Measurements from ENCODE around the gene DHRS11. TPM values are rescaled to one million over a fixed set of nuclear protein-coding genes. Genes with fewer than 3 reads are reported as not detected.

DHRS11 gene
- polyA plus RNA-seq, 1 of the 3 experiments (the other 2 are of a cell fraction): 31.6 TPM

DNA sequence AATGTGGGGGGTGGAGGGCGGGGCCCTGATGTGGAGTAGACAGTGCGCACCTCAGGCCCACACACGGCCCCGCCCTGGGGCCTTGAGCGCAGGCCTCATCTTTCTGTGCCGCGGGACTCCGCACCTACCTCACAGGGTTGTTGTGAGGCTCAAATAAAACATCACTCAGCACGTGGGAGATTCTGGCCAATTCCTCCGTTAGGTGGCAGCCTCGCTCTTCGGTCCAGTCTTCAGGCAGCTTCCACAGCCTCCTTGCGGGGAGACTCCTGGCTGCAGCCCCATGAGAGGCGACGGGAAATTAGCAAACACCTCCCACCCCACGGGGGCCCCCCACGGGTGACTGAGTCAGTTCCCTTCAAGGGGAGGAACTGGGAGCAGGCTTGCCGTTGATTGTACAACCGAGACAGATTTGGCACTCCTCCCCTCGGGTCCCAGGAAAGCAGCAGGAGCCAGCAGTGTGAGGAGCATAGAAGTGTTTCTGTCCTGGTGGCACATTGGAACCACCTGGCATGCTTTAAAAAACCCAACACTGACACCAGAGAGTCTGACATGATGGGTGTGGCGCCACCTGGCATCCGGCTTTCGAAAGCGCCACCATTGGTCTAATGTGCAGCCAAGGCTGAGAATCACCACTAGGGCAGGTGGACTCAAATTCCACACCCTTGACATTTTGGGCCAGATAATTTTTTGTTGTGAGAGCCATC lies 17.3 kb downstream of the DHRS11 start:
- no peak overlapping the region for H3K27ac ChIP-seq (ENCODE audit: low read depth in 2 of 2, low read length in 1 of 2)
- H3K4me2 ChIP-seq: no peak overlapping the region
- H3K4me1 ChIP-seq (ENCODE audit: control insufficient read depth in 1 of 2, insufficient read depth in 2 of 2, low read depth in 1 of 2, low read length in 1 of 2): peaks cover 0 to 2% of the 10 kb centered on the region in 2 experiments; a peak in 1 of 4 replicates
- H3K4me3 ChIP-seq (ENCODE audit: low read depth in 2 of 2, low read length in 1 of 2): no peak overlapping the region; a peak in 1 of 4 replicates
- no peak overlapping the region for H3K9ac ChIP-seq
- no peaks in the 10 kb centered on the region for H3K9me3 ChIP-seq
- H3K27me3 ChIP-seq (ENCODE audit: insufficient read depth): no peaks in the 10 kb centered on the region
- H2AFZ ChIP-seq (ENCODE audit: low read depth): no peak overlapping the region
- no peak for DNase-seq
- peak; percentile 37 for TF ChIP-seq RAD21 (IDR thresholded peaks at IDR 0.05; ENCODE audit: low read length)
- TF ChIP-seq, protein P1, sequence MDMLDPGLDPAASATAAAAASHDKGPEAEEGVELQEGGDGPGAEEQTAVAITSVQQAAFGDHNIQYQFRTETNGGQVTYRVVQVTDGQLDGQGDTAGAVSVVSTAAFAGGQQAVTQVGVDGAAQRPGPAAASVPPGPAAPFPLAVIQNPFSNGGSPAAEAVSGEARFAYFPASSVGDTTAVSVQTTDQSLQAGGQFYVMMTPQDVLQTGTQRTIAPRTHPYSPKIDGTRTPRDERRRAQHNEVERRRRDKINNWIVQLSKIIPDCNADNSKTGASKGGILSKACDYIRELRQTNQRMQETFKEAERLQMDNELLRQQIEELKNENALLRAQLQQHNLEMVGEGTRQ (IDR thresholded peaks at IDR 0.05; ENCODE audit: borderline replicate concordance, low read depth, low read length): no peak
- H4K20me1 ChIP-seq (ENCODE audit: insufficient read depth): peaks cover 4% of the 10 kb centered on the region; the same call in 1 of the 2 replicates
- CTCF ChIA-PET: interaction anchor here (1.2 to 2.0 kb wide), 3 partner anchors 15 to 631 kb away, joined by 3 to 6 read pairs (median 5); no protein-coding TSS in a partner anchor
- 77% methylated on average over 6 of the region's 24 CpGs for WGBS (ENCODE audit: low lambda C conversion rate)
- H3K36me3 ChIP-seq (replicated peaks in 1 of 2; ENCODE audit: control insufficient read depth in 1 of 2, insufficient read depth in 2 of 2, low read length in 1 of 2): no peaks in the 10 kb centered on the region
- peaks cover 6% of the 10 kb centered on the region for H3F3A ChIP-seq (replicated peaks; ENCODE audit: insufficient read depth)
- no peaks in the 10 kb centered on the region for H3K9me2 ChIP-seq
- POLR2A ChIA-PET: no interaction called here
- H3K79me2 ChIP-seq (ENCODE audit: insufficient read depth): peaks cover 18% of the 10 kb centered on the region; the same call in 1 of the 2 replicates

DNA sequence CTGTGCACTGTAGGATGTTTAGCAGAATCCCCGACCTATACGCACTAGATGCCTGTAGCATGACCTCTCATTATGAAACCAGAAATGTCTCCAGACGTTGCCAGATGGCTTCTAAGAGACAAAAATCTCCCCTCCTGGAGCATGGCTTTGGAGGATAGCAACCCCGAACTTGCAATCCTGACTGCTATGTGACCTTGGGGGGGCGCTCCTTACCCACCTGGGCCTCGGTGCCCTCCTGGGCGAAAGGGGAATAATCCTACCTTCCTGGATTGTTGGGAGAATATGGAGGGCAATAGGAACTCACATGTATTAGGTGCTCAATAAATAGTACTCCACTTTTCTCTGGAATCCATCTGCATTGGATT lies 17.8 kb downstream of the DHRS11 start:
- H3F3A ChIP-seq (replicated peaks; ENCODE audit: insufficient read depth): peaks cover 4% of the 10 kb centered on the region
- WGBS (ENCODE audit: low lambda C conversion rate): 97% methylated on average over 6 of the region's 7 CpGs
- no peaks in the 10 kb centered on the region for H3K4me1 ChIP-seq (ENCODE audit: control insufficient read depth in 1 of 2, insufficient read depth in 2 of 2, low read depth in 1 of 2, low read length in 1 of 2)
- H3K9me2 ChIP-seq: no peaks in the 10 kb centered on the region
- H3K36me3 ChIP-seq (replicated peaks in 1 of 2; ENCODE audit: control insufficient read depth in 1 of 2, insufficient read depth in 2 of 2, low read length in 1 of 2): no peaks in the 10 kb centered on the region
- ChIA-PET POLR2A (no interaction called here), CTCF (interaction anchor here (2.0 kb wide), 1 partner anchor 630 kb away, joined by 6 read pairs; no protein-coding TSS in a partner anchor)
- H2AFZ ChIP-seq (ENCODE audit: low read depth): no peak overlapping the region
- no peaks in the 10 kb centered on the region for H3K27me3 ChIP-seq (ENCODE audit: insufficient read depth)
- TF ChIP-seq TCF12 (IDR thresholded peaks at IDR 0.05) (no peak), SIN3A (IDR thresholded peaks at IDR 0.05; ENCODE audit: borderline replicate concordance, low read depth, low read length) (no peak), RFX5 (IDR thresholded peaks at IDR 0.05; ENCODE audit: low read length) (no peak), NFIC (IDR thresholded peaks at IDR 0.05; ENCODE audit: borderline replicate concordance) (no peak), NRF1 (IDR thresholded peaks at IDR 0.05; ENCODE audit: low read depth, low read length) (no peak), EZH2phosphoT487 (IDR thresholded peaks at IDR 0.05; ENCODE audit: borderline replicate concordance, low read depth) (no peak), MEF2A (IDR thresholded peaks at IDR 0.05; ENCODE audit: borderline replicate concordance, low read depth) (no peak), FOXJ3 (CRISPR knock-in tag; IDR thresholded peaks at IDR 0.05) (no peak), TEAD4 (IDR thresholded peaks at IDR 0.05; ENCODE audit: borderline replicate concordance, insufficient read depth) (no peak), TAF1 (IDR thresholded peaks at IDR 0.05; ENCODE audit: borderline replicate concordance, low read depth, low read length) (no peak), EP300 (IDR thresholded peaks at IDR 0.05; ENCODE audit: borderline replicate concordance in 1 of 2, low read depth in 1 of 2, low read length in 1 of 2) (no peak)
- TF ChIP-seq, protein P2, sequence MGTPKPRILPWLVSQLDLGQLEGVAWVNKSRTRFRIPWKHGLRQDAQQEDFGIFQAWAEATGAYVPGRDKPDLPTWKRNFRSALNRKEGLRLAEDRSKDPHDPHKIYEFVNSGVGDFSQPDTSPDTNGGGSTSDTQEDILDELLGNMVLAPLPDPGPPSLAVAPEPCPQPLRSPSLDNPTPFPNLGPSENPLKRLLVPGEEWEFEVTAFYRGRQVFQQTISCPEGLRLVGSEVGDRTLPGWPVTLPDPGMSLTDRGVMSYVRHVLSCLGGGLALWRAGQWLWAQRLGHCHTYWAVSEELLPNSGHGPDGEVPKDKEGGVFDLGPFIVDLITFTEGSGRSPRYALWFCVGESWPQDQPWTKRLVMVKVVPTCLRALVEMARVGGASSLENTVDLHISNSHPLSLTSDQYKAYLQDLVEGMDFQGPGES (IDR thresholded peaks at IDR 0.05; ENCODE audit: low read depth, low read length): no peak
- TF ChIP-seq, protein P3, sequence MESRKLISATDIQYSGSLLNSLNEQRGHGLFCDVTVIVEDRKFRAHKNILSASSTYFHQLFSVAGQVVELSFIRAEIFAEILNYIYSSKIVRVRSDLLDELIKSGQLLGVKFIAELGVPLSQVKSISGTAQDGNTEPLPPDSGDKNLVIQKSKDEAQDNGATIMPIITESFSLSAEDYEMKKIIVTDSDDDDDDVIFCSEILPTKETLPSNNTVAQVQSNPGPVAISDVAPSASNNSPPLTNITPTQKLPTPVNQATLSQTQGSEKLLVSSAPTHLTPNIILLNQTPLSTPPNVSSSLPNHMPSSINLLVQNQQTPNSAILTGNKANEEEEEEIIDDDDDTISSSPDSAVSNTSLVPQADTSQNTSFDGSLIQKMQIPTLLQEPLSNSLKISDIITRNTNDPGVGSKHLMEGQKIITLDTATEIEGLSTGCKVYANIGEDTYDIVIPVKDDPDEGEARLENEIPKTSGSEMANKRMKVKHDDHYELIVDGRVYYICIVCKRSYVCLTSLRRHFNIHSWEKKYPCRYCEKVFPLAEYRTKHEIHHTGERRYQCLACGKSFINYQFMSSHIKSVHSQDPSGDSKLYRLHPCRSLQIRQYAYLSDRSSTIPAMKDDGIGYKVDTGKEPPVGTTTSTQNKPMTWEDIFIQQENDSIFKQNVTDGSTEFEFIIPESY (IDR thresholded peaks at IDR 0.05; ENCODE audit: borderline replicate concordance, low read depth): no peak
- TF ChIP-seq, protein P4, sequence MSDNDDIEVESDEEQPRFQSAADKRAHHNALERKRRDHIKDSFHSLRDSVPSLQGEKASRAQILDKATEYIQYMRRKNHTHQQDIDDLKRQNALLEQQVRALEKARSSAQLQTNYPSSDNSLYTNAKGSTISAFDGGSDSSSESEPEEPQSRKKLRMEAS (IDR thresholded peaks at IDR 0.05; ENCODE audit: low read depth): no peak
- DNase-seq: no peak
- H3K9ac ChIP-seq: no peak overlapping the region
- H3K4me2 ChIP-seq: no peak overlapping the region
- peaks cover 4% of the 10 kb centered on the region; the same call in 1 of the 2 replicates for H4K20me1 ChIP-seq (ENCODE audit: insufficient read depth)
- H3K79me2 ChIP-seq (ENCODE audit: insufficient read depth): peaks cover 13% of the 10 kb centered on the region; the same call in 1 of the 2 replicates
- H3K9me3 ChIP-seq: no peaks in the 10 kb centered on the region
- H3K27ac ChIP-seq (ENCODE audit: low read depth in 2 of 2, low read length in 1 of 2): no peak overlapping the region
- no peak overlapping the region for H3K4me3 ChIP-seq (ENCODE audit: low read depth in 2 of 2, low read length in 1 of 2)
